GM19193 (cell line): ENCODE measurements around the gene PAOX.

Experiments used
- POLR2A ChIP-seq: IDR thresholded peaks from 4 replicates; pipeline ENCODE4 v1.6.1; 2011; ENCODE audit not compliant: insufficient read depth, insufficient read length; ENCODE audit errors: extremely low read depth

The PAOX gene

GRCh38 chr10:133400624-133401424 lies 21.8 kb downstream of the PAOX start:
- no peak for TF ChIP-seq POLR2A

- TF ChIP-seq POLR2A: no peak
Observed at GRCh38 chr10:133401500-133401899, 22.4 kb downstream of the PAOX start.

- TF ChIP-seq POLR2A: no peak
Observed at GRCh38 chr10:133401981-133402725, 23.1 kb downstream of the PAOX start.

- no peak for TF ChIP-seq POLR2A
Observed at GRCh38 chr10:133403359-133403758, 24.3 kb downstream of the PAOX start.

- no peak for TF ChIP-seq POLR2A
Observed at GRCh38 chr10:133403784-133404183, 24.7 kb downstream of the PAOX start.

- no peak for TF ChIP-seq POLR2A
Observed at GRCh38 chr10:133405272-133405671, 26.2 kb downstream of the PAOX start.

- no peak for TF ChIP-seq POLR2A
Observed at GRCh38 chr10:133405844-133406527, 26.9 kb downstream of the PAOX start.

- TF ChIP-seq POLR2A: no peak
Observed at GRCh38 chr10:133411523-133412380, 32.7 kb downstream of the PAOX start.

- no peak for TF ChIP-seq POLR2A
Observed at GRCh38 chr10:133412381-133412711, 33.3 kb downstream of the PAOX start.

- TF ChIP-seq POLR2A: no peak
Observed at GRCh38 chr10:133415752-133416151, 36.7 kb downstream of the PAOX start.

GRCh38 chr10:133418289-133418993 lies 39.4 kb downstream of the PAOX start:
- no peak for TF ChIP-seq POLR2A

GRCh38 chr10:133419211-133419950 lies 40.3 kb downstream of the PAOX start:
- no peak for TF ChIP-seq POLR2A

- TF ChIP-seq POLR2A: no peak
Observed at GRCh38 chr10:133420028-133420427, 41.0 kb downstream of the PAOX start.
